T-helper 1 cell treated with Interleukin-12 subunit alpha and Interleukin-12 subunit beta and Interleukin-4 antibody, amounts not matched to agents 30 ng/mL and 1 ng/mL, for 36 hours (primary cell): ENCODE measurements around the gene OR52E8. TPM values are rescaled to one million over a fixed set of nuclear protein-coding genes. Genes with fewer than 3 reads are reported as not detected.

Experiments used
- intact Hi-C: fragments of 100-400 bp; cut with micrococcal nuclease; formaldehyde crosslinking; loops from one replicate; pipeline ENCODE4 v1.15.1; 2024
- total RNA-seq: library from RNA; stranded (reverse); gene quantifications from 2 replicates; pipeline ENCODE4 v1.2.3, GENCODE V29; 2022

The OR52E8 gene
- not detected in 2 replicates for total RNA-seq

- intact Hi-C loops = no loop called here
These were observed at the start of gene OR52E8 for GRCh38 chr11:5857590-5857989. Gene OR52E8 (minus strand): TSS chr11:5857690. CDS start chr11:5857690, 0 bp downstream.

DNA sequence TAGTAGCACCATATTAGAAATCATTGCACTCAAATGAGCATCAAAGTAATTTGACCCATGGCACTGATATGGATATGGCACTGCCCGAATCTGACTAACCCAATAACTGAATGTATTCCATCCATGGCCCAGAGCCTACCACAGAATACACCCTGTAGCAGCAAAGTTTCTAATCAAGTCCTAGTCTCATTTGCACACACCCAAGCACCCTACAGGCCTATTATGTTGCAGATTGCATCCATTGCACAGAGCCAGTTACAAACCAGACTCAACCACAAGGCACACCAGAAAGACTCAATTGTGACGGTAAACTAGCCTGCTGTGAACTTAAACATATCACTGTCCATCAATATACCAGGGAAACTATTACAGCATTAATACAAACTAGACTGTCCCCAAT is 42.0 kb upstream of the OR52E8 start:
- intact Hi-C loops = no loop called here

DNA sequence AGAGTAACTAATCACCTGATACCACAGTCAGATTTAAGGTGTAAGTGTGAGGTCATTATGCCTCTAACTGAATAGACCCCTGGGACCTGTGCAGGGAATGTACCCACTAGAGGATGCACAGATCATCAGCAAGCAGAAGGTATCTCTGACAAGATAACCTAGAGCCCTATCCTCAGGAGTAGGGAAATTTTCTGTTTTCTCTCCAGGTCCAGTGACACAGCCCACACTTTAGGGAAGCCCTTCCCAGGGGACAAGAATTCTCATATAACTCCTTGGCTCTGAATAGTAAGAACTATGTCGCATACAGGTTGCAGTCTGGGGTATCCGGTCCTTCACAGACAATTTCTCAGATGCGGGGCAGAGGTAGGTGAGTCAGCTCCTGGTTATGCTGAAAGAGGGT is 35.4 kb upstream of the OR52E8 start, which contains the start of gene OR52E5:
Gene OR52E5 (plus strand): TSS at position 301 of the 400 bp plus-strand sequence. CDS start 7,569 bp downstream, outside the sequence.
- intact Hi-C loops = loop anchor here (5.0 kb wide), 1 partner anchor 291 kb away; no protein-coding TSS in a partner anchor

GRCh38 chr11:5891216-5891800 is 33.8 kb upstream of the OR52E8 start:
- intact Hi-C loops = loop anchor here (1.0 to 5.0 kb wide), 4 partner anchors 83 to 767 kb away; partner anchors contain the start of gene OR52N2

GRCh38 chr11:5887661-5888060 is 30.2 kb upstream of the OR52E8 start:
- intact Hi-C loops = no loop called here

- intact Hi-C loops = no loop called here
These were observed 29.7 kb upstream of the OR52E8 start for GRCh38 chr11:5887172-5887571.

DNA sequence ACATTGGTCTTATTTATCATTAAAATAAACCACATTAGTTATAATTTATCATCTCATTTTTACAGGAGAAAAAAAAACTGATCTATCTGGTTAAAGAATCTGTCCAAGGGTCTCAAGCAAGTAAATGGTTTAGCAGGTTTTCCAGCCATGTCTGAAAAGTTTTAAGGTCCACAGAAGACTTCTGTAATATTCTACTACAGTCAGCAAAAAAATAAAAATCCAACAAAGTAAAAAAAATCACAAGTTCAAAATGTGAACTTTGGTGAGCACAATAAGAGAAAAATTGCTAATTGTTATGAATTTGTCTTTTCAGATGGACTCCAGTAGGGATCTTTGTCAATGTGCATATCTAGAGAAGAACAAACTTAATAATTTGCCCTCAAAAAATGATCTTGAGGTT is 24.3 kb upstream of the OR52E8 start:
- intact Hi-C loops = no loop called here

- intact Hi-C loops = no loop called here
These were observed 22.8 kb upstream of the OR52E8 start, which contains the start of gene OR52E4 for GRCh38 chr11:5880329-5880728. Gene OR52E4 (plus strand): TSS chr11:5880629. CDS start chr11:5884293, 3,664 bp downstream.

DNA sequence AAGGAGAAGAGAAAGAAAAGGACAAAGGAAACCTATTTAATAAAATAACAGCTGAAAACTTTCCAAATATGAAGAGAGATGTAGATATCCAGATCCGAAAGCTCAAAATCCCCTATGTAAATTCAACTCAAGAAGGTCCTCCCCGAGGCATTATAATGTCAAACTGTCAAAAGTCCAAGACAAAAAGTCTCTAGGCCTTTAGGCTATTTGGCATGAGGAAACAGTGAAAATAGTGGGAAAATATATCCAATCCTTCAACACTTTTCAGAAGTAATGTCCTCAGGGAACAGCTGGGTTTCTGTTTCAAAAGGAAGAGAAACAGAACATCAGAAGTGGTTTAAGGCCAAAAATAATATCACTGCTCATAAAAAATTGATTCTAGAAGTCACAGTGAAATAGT is 21.1 kb upstream of the OR52E8 start:
- intact Hi-C loops = no loop called here

- intact Hi-C loops = no loop called here
These were observed 8.3 kb upstream of the OR52E8 start for GRCh38 chr11:5865826-5866225.

DNA sequence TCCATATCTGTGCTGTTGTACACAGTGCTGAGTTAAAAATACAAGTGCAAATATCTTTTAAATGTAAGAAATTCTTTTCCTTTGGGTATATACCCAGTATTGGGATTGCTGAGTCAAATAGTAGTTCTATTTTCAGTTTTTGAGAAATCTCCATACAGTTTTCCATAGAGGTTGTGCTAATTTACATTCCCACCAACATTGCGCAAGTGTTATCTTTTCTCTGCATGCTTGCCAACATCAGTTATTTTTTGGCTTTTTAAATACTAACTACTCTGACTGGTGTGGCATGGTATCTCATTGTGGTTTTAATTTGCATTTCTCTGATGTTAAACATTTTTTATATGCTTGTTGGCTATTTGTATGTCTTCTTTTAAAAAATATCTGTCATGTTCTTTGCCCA is 6.5 kb downstream of the OR52E8 start:
- intact Hi-C loops = no loop called here

DNA sequence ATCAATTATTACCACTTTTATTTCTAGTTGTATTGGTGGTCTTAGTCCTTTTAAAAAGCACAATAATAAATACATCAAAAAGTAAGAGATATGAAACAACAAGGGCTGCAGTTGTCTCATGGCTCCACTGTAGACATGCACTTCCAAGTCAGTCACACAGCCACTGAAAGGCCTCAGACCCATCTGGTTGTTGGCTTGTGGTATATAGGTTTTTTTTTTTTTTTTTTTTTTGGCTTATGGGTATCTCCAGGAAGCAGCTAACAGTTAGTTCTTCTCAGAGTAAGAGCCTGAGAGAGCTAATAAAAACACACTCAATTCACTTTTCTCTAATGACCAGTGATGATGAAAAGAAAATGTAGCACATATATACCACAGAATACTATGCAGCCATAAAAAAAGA is 9.8 kb downstream of the OR52E8 start:
- intact Hi-C loops = no loop called here

DNA sequence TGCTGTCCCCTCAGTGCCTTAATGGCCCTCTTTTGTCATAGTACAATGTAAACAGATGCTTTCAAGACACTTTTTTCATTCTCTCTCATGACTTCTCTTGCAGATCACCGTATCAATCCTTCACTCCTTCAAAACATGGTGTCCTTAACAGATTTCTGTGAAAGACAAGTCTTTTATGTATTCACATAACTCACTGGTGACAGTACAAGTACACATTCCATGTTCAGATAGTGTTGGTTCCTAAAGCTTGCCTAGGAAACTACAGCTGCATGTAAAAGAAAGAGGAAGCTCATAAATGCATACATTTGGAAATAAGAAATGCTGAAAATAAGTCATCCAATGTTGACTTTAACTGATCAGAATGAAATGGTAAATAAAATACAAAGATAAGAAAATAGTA is 10.8 kb downstream of the OR52E8 start:
- intact Hi-C loops = no loop called here

DNA sequence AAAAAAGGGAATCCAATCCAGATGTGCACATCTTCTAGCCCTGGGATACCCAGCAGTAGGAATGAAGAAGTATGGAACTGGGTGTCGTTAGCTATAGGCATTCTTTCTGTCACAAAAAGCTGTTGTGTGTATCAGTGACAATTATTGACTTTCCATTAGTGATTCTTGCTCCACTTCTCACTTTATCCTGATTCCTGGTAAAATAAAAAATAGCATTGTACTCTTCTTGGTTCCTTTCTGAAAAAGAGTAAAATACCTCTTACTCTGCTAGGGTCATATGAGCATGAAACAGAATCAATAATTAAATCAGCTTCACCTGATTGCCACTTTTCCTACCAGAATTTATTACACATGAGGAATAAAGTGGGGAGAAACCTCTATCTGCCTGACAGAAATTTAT is 15.7 kb downstream of the OR52E8 start, which contains the start of gene OR52E6:
Gene OR52E6 (minus strand): TSS at position 101 of the 400 bp plus-strand sequence. CDS start 0 bp downstream, at position 101.
- intact Hi-C loops = no loop called here

GRCh38 chr11:5837695-5838094 is 19.8 kb downstream of the OR52E8 start:
- intact Hi-C loops = no loop called here

DNA sequence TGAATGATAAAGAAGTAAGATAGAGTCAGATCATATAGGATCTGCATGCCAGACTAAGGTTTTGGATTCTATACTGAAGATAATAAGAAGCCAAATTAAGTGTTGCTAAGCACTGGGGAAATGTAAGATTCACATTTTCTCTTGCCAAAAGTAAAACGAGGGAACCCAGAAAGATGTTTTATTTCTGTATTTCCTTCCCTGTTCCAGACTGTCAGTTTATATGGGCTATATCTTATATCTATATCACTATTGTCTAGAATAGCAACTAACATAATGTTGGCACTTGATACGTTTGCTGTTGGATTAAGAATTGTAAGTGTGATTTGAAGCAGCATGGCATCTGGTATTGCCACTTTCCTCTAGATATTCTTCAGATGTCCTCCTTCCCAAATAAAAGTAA is 24.0 kb downstream of the OR52E8 start:
- intact Hi-C loops = no loop called here

GRCh38 chr11:5831196-5831829 is 26.2 kb downstream of the OR52E8 start:
- intact Hi-C loops = no loop called here

DNA sequence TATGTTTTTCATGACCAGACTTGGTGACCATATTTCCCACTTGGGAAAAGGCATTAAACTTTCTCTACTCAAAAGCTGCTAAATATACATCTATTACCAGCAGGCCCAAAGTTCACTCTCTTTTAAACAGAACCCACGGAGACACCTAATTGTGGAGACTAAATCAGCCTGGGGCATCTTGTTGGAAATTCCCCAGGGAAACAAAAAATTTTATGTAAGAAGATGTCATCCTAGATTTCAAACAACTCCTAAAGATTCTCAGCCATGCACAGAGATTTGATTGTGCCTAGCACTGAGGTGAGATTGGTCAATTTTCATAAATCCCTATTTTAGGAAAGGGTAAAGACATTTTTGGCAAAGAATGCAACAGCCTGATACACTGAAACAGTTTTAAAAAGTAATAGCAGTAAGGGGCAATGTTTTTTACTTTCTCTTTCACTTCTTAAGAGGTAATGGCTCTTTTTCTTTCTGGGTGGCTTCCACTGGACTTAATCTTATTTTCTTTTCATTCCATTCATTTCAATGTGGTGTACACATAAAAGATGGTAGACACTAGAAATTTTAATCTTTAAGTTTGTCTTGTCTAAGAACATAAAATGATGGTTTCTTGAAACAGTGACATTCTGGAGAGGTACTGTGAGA is 39.1 kb downstream of the OR52E8 start:
- intact Hi-C loops = no loop called here

- intact Hi-C loops = no loop called here
These were observed 42.0 kb downstream of the OR52E8 start for GRCh38 chr11:5815534-5815933.

DNA sequence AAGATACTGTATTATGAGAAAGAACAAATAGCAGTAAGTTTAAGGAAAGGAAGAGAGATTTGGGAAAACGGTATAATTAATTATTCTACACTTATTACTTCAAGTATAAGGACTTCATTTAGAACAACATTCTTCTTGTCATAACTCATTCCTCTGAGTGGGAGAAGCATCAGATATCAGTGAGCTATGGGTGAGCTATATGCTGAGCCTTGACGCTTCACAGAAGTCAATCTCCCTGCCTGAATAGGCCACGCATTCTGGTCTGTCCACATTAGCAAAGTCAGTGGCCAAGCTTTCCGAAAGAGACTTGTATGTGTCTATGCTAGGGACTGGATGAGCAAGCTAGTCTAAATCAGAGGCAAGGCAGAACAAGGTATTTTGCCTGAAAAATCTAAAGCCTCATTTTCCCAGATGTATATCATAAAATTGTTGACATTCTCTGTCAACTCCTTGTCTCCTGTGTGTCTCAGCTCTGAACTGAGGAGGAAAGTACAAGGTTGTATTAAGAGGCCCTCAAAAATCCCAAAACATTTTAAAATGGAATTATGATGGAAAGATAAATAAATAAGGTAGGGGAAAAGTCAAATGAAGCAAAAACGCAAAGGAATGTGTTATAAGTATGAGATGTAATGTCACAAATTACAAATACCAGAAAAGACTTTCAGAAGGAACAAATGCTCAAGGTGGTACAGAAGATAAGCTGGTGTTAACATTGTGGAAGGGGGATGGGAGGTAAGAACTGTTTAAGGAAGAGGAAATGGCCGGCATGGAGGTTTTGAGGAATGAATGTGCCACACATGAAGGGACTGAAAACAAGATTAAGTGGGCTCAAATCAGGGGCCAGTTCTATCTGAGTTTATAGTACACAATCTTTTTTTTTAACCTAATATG is 47.3 kb downstream of the OR52E8 start:
- intact Hi-C loops = loop anchor here (2.0 kb wide), 3 partner anchors 81 to 543 kb away; no protein-coding TSS in a partner anchor

GRCh38 chr11:5809122-5809519 is 48.4 kb downstream of the OR52E8 start:
- intact Hi-C loops = loop anchor here (2.0 kb wide), 3 partner anchors 82 to 544 kb away; no protein-coding TSS in a partner anchor
